ENCODE results near the gene TBRG4.

Gene TBRG4

DNA sequence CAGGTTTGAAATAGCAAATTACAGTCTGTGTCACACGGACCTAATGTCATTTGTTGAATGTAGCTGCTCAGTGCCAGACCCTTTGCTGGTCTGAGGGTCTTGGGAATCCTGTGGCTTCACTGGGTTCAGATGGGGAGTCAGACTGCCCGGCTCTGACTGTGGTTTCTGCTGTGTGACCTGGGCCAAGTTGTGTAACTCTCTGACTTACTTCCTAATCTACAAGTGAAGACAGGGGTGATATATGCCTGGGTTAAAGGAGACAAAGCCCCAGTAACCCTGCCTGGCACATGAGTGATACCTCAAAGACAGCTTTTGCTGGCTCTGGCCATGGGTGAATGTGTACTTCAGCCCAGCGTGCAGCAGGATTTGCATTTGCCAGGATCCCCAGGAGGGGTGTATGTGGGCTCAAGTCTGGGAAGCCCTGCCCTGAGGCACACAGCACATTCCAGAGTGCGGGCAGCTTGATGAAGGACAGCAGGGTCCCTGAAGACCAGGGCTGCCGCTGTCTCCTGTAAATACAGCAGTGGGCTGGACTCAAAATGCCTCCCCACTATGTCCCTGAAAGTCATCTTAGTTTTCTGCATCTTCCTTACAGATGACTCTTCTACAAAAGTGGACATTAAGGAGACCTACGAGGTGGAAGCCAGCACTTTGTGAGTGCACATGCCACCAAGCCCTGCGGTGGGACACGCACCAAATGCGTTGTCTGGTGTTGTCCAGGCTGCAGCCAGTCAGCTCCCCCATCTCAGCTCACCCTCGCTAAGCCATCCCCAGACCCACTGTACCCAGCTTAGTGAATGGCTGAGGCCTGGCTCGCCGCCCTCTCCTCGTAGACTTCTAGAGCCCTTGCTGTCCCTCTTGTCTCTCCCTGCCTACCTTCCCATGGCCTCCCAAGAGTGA lies 39.1 kb downstream of the TBRG4 start:
- DNase-seq = no peak

DNA sequence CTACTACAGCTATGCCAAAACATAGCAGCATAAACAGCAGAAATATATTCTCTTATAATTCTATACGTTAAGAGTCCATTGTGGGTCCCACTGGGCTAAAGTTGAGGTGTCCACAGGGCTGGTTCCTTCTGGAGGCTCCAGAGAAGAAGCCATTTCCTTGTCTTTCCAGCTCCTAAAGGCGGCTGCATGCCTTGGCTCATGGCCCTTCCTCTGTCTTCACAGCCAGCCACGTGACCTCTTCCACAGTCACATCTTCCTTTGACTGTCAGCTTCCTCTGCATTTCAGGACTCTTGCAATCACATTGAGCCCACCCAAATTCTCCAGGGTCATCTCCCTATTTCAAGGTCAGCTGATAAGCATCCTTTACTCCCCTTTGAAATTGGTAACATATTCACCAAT lies 40.0 kb downstream of the TBRG4 start:
- no peak for DNase-seq

DNA sequence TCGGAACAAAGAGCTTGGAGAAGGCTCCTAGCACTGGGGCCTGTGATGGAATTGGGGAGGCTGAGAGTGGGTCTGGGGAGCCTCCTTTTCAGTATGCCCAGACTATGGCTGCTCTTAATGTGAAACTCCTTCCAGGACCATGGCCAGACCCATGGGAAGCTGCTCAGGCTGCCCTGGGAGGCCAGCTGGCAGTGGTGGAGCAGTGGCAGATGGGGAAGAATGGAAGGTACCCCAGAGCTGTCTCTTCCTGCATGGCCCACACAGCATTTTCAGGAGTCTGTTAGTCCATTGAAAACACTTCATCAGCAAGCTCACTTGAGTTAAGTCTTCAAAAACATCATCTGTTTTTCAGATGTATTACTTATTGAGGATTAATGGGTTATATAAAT lies 41.2 kb downstream of the TBRG4 start:
- DNase-seq = no peak

DNA sequence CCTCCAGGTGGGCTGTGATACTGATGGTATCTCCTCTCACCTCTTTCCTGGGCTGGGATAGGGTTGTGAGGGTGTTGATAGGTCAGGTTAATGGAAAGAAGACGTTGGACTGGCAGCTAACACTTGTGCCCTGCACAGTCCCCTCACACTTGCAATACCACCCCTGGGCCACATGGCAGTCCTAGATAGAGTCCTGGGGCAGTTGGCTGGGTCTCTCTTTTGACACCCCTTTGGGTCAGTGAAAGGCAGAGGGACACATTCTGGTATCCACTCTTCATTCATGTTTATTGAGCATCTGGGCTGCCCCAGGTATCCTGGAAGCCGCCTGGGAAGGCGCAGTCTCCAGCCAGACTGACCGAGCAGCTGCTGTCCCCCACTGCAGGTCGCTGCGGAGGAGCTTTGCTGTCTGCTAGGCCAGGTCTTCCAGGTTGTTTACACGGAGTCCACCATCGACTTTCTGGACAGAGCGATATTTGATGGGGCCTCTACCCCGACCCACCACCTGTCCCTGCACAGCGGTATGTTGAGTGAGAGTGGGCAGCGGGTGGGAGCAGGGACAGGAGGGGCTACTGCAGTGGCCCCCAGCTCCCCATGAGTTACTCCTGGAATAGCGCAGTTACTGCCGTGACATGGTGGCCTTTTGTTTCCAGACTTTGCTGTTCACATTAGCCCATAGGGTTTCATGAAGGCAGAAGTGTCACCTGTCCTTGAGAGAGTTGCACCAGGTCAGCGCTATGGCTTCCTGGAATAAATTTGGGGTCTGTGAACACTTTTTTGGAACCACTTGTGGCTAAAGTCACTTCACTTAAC lies 41.8 kb downstream of the TBRG4 start:
- DNase-seq = no peak

DNA sequence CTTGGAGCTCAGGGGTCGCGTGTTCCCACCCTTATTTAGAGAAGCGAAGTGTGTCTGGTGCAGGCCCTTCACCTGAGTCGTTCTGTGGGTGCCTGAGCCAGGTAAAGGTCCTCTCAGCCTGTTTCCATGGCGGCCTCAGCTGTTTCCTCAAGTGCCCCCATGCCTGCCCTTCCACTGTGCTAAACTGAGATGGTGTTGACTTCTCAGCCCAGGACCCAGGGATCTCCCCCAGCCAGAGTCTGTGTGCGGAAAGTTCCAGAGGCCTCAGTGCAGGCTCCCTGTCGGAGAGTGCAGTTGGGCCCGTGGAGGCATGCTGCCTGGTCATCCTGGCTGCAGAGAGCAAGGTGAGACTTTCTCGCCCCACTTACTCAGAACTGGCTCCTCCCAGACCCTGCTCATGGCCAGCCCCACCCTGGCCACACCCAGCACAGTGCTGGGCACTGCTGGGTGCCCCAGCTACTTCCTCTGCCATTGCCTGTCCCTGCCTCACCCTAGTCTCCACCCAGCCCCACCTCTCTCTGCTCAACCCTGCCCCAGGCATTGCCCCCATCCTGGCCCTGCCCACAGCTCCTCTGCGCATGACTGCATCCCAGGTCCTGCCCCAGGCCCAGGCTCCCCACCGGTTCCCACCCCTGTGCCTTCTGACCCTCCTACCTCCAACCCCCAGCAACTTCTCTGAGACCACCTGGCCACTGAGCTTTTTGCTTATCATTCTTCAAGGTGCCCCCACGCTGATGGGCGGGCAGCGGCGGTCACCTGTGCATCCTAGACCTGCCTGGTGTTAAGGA lies 43.1 kb downstream of the TBRG4 start:
- no peak for DNase-seq

DNA sequence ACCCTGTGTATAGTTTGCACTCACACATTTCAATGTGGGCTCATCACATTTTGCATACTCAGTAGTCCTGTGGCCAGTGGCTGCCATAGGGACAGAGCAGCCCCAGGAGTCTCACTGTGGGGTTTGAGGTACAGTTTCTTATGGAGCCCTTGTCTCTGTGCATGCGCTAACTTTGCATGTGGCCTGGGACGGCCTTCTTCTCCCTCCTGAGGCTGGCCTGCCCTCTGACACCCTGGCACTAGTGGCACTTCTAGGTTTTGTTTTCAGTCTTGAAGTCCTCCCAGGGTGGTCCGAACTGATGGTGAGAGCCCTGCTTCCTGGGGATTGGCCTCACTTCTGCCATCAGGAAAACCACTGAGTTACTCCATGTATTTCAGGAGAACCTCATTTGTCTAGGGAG lies 43.9 kb downstream of the TBRG4 start:
- no peak for DNase-seq

DNA sequence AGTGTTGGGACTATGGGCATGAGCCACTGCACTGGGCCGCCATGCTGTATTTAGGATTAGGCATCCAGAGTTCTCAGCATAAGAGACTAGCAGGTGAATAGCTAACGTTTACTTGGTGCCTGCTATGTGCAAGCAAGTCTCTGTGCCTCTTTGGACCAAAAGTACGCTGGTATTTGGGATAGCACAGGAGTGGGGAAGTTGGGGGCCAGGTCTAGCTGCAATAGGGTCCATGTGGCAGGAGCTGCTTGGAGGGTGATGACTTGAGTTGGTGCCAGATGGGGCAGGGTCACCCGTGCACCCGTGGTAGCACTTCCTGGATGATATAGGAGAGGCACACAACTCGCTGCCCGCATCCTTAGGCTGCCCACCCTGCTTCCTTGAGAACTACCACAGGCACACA lies 45.1 kb downstream of the TBRG4 start:
- no peak for DNase-seq

DNA sequence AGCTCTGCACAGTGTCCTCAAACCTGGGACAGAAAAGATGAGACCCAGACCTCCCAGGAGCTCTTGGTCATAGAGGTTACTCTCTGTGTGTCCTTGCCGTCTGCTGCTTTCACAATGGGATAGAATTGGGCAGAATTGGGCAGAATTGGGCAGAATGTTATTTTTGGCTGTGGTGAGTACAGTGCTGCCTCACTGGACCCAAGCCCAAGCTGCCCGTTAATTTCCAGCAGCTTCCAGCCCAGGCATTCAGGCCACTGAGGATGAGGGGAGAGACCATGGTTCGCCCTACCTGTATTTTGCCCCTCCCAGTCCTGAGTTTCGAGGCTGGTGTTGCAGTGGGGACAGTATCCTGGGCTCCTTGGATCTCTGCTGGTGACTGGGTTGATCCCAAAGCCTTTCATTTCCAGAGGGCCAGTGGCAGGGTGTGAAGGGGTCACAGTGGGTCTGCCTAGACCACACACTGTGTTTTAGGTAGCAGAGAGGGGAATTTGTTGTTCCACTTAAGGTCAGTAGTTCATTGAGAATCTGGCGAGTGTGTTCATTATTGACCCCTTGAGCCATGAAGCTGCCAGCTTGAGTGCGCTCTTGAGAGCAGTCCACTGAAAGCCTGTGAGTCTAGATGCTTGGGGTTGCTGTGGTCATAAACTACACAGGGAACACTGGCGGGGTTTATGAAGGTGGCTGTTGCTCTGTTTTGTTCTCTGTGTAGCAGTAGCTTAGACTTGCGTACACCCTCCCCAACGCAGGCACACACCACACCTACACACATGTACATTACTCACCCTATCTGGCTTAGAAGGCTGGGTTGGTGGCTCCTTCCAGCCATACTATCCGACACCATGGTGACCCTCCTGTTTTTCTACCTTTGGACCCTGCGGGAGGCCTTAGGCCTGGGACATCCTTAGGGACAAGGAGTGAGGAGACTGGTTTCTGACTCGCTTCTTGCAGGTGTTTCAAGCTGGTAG lies 46.2 kb downstream of the TBRG4 start:
- DNase-seq = no peak

DNA sequence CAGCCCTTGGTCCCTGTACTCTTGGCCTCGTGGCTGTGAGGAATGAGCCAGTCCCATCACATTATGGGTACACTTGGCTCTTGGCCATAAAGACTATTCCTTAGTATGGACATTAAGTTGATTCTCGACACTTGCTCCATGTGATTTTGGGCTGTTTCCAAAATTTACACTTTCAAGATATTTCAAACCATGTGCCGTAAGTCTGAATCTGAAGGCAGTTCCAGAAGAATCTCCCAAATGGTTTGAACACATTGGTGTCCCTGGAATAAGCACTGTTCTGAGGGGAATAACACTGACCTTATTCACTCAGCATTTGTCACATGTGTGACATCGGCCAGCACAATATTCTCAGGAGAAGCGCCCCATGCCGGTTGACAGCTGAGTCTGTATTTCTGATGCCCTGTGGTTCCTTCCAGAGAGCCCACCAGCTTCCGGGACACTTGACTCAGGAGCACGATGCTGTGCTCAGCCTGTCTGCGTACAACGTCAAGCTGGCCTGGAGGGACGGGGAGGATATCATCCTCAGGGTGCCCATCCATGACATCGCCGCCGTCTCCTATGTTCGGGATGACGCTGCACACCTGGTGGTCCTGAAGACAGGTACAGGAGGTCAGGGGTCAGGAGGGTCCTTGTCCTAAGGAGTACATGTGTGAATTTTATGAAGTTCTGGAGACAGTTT lies 47.3 kb downstream of the TBRG4 start:
- DNase-seq = no peak

DNA sequence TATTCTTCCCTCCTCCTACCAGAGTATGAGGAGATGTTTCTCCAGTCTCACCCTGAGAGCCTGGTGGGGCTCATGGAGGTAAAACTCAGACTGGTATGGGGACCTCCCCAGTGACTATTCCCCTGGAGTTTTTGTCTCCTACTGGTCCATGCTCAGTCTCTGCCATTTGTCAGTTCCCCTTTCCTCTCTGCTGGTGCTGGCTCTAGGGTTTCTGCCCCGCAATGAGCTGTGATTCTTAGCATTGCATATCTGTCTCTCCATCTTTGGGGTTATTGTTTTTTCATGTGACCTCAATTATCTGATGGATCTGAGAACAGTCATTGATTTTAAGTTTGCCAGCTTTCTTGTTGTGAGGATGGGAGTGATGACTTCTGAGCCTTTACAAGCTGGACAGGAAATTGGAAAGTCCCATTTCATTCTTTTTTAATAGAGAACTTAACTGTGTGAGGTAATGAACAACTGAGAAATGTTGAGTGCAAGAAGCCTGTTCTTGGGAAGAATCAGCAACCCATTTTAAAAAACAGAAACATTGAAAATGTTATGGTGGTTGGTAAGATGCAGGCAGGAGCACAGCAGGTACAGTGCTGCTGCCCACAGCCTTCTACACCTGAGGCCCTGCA lies 49.6 kb downstream of the TBRG4 start:
- DNase-seq = no peak

DNA sequence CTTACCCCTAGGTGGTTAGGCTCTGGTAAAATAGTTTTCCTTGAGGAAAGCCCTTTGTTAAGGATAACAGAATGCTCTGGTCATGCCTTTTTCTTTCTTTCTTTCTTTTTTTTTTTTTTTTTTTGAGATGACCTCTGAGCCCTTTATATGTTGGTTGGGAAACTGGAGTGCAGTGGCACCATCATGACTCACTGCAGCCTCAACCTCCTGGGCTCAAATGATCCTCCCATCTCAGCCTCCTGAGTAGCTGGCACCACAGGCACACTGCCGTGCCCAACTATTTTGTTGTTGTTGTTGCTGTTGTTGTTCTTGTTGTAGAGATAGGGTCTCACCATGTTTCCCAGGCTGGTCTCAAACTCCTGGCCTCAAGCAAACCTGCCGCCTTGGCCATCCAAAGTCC lies 50.1 kb downstream of the TBRG4 start:
- no peak for DNase-seq

DNA sequence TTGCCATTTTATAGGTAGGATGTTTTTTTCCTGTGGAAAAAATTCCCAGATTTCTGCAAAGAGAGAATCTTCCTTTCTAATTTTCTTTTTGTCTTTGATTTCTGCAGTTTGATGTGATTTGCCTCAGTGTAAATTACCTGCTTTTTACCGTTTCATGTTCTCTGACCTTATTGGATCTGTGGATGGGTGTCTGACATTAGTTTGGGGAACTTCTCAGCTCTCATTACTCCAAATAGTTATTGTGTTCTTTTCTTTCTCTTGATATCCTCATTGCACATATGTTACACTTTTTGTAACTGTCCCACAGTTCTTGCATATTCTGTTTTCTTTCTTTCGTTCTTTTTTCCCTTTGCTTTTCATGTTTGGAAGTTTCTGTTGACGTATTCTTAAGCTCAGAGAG lies 51.2 kb downstream of the TBRG4 start:
- DNase-seq = no peak

DNA sequence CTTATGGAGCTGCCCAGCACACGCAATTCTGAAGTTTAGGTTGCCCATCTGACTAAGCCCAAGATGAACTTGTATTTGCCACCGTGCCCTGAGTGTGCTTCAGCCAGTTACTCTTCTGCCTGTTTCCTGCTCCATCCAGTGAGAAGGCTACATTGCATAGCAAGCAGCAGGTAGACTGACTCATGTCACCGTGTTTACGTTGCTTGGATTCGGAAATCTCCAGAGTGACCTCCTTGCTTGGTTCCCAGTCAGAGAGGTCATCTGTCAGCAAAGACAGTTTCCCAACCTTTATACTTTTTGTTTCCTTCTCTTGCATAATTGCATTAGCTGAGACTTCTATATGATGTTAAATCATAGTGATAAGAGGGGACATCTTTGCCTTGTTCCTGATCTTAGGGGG lies 53.6 kb downstream of the TBRG4 start:
- DNase-seq = no peak

DNA sequence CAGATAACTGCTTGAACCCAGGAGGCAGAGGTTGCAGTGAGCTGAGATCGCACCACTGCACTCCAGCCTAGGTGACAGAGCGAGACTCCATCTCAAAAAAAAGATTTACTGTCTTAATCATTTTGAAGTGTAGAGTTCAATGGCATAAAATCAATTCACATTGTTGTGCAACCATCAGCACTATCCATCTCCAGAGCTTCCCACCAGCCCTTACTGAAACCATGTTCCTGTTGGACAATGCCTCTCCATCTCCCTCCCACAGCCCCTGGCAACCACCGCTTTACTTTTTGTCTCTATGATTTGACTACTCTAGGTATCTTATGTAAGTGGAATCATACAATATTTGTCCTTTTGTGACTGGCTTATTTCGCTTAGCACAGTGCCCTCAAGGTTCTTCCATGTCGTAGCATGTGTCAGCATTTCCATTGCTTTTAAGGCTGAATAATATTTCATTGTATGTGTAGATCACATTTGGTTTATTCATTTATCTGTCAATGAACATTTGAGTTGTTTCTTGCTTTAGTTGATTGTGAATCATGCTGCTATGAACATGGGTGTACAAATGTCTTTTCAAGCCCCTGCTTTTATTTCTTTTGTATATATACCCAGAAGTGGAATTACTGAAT lies 55.8 kb downstream of the TBRG4 start:
- no peak for DNase-seq

DNA sequence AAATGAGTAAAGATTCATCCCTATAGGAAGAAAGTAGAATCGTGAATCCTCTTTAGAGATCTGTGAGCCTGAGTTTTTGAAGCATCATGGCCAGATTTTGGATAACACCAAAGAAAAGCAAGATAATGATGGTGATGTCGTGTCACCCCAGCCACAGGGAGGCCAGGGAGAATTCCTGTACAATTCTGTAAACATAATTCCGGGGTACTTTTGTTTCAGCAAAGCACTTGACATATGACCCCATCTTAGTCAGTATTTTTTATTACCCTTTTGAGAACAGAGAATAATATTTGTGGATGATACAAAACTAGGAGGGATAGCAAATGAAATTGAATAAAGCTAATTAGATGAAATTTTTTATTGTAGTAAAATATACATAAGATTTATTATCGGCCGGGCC lies 56.5 kb downstream of the TBRG4 start:
- no peak for DNase-seq

DNA sequence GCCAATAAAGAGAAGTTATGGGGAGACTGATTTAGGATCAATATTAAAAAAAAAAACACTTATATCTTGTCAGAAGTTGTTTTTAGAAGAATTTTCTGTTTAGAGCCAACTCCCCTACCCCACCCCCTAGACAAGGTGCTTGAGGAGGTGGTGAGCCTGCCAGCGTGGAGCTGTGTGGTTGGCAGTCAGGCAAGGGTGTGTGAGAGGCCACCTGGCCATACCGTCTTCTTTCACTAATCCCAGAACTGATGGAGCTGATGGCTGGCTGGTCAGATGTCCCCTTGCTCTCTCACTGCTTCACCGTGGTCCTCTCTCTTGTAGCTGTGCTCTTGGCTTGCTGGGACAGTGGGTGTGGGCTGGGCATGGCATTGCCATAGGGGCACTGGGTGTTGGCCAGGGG lies 57.1 kb downstream of the TBRG4 start:
- DNase-seq = no peak

DNA sequence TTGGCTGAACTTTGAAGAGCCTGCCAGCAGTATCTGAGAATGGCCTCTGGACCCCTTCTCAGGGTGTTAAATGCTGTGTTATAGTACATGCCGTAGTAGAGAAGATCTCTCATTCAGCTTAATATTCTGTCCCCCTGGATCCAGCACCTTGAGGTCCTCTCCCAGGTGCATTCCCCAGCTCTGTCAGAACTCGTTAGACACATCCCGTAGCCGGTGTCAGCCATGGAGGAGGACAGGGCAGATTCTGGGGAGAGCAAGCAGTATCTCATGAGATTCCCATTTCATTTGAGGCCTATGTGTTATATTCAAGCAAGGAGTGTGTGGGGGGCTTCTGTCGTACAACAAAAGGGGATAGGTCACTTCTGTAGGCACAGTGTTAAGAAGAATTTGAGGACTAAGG lies 57.6 kb downstream of the TBRG4 start:
- no peak for DNase-seq

DNA sequence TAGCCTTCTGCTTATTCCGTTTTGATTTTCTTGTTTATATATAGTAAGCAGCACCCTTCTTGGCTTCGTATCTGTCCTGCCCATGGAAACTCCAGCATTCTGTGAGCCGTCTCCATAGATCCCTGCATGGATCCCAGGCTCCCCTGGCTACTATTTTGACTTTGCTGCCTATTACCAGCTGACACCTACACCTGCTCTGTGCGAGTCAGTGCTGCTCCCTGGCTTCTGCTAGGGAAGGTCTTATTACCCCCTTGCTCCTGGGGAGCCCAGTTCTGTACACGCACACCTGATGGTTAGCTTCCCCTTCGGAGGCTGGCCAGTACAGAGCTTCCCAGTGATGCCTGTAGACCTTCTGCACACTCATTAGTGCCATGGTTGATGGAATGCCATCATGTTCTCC lies 58.1 kb downstream of the TBRG4 start:
- no peak for DNase-seq

DNA sequence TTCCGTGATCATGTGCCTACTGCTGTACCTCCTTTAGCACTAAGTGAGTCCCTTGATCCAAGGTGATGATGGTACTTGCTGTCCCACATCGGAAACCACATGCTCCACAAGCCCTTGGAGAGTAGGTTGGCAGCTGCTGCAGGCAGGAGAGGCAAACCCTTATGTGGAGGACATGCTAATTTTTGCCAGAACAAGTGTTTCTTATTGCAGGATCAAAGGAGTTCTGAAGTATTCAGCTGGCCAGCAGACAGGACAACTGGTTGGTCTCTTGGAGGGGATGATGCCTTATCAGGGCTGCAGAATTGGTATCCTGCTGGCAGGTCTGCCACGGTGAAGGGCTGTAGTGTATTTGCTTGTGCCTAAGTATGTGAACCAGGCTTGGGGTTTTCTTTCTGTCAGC lies 59.5 kb downstream of the TBRG4 start:
- DNase-seq = no peak

DNA sequence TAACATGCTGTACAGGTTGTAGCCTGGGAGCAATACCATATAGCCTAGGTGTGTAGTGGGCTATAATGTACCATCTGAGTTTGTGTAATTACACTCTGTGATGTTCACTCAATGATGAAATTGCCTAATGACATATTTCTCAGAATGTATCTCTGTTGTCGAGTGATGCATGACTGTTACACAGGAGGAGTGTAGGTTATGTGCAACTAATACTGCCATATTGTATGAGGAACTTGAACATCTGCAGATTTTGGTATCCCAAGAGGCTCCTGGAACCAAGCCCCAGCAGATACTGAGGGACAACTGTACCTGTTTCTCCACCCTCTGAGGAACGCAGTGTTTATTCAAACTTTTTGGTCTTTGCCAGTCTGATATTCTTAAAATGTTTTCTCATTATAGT lies 61.3 kb downstream of the TBRG4 start:
- no peak for DNase-seq
